WTC11 (cell line): ENCODE measurements around the gene TULP3. TPM values are rescaled to one million over a fixed set of nuclear protein-coding genes. Genes with fewer than 3 reads are reported as not detected.

Source experiments
- AR ChIP-seq: fragments of 250-450 bp; sonication (Bioruptor Pico); IDR thresholded peaks from 2 replicates; pipeline ENCODE4 v1.9.0; 2021; ENCODE audit warnings: mild to moderate bottlenecking
- CDX4 ChIP-seq: fragments of 250-450 bp; sonication (Bioruptor Pico); IDR thresholded peaks from 2 replicates; pipeline ENCODE4 v1.9.0; 2021; ENCODE audit warnings: moderate library complexity, mild to moderate bottlenecking, inconsistent platforms, borderline replicate concordance
- E2F1 ChIP-seq: sonication (generic); formaldehyde crosslinking; IDR thresholded peaks from 2 replicates; pipeline ENCODE4 v1.8.0; 2022; ENCODE audit warnings: mild to moderate bottlenecking, missing genetic modification reagents
- E2F5 ChIP-seq: sonication (generic); formaldehyde crosslinking; IDR thresholded peaks from 2 replicates; pipeline ENCODE4 v1.8.1; 2022; ENCODE audit warnings: mild to moderate bottlenecking, moderate library complexity, missing genetic modification reagents
- EMX1 ChIP-seq: fragments of 250-450 bp; sonication (Bioruptor Pico); IDR thresholded peaks from 2 replicates; pipeline ENCODE4 v1.8.0; 2021; ENCODE audit warnings: mild to moderate bottlenecking
- FOXP1 ChIP-seq: sonication (generic); formaldehyde crosslinking; IDR thresholded peaks from 2 replicates; pipeline ENCODE4 v1.8.0; 2022; ENCODE audit warnings: missing genetic modification reagents, mild to moderate bottlenecking, moderate library complexity, borderline replicate concordance
- GTF2I ChIP-seq: fragments of 250-450 bp; sonication (Bioruptor Pico); conservative IDR thresholded peaks from 2 replicates; pipeline ENCODE4 v1.4.0; 2021; ENCODE audit warnings: mild to moderate bottlenecking
- HMGXB4 ChIP-seq: sonication (generic); formaldehyde crosslinking; IDR thresholded peaks from 2 replicates; pipeline ENCODE4 v1.8.1; 2023; ENCODE audit warnings: mild to moderate bottlenecking, moderate library complexity, missing genetic modification reagents
- IRF1 ChIP-seq: sonication (generic); formaldehyde crosslinking; IDR thresholded peaks from 2 replicates; pipeline ENCODE4 v1.8.0; 2023; ENCODE audit warnings: missing genetic modification reagents
- IRF2 ChIP-seq: sonication (generic); formaldehyde crosslinking; IDR thresholded peaks from 2 replicates; pipeline ENCODE4 v1.8.0; 2022; ENCODE audit warnings: low read depth, missing genetic modification reagents, borderline replicate concordance
- JUN ChIP-seq: sonication (generic); formaldehyde crosslinking; IDR thresholded peaks from 2 replicates; pipeline ENCODE4 v1.8.0; 2023; ENCODE audit warnings: mild to moderate bottlenecking, missing genetic modification reagents
- MAX ChIP-seq: sonication (generic); formaldehyde crosslinking; IDR thresholded peaks from 2 replicates; pipeline ENCODE4 v1.8.0; 2022; ENCODE audit warnings: mild to moderate bottlenecking, missing genetic modification reagents
- NFYB ChIP-seq: sonication (generic); formaldehyde crosslinking; conservative IDR thresholded peaks from 2 replicates; pipeline ENCODE4 v1.8.0; 2022; ENCODE audit warnings: low read depth, missing genetic modification reagents
- NR1H2 ChIP-seq: sonication (generic); formaldehyde crosslinking; IDR thresholded peaks from 2 replicates; pipeline ENCODE4 v1.9.0; 2021; ENCODE audit warnings: mild to moderate bottlenecking, moderate library complexity, missing genetic modification reagents
- NR3C1 ChIP-seq: sonication (generic); formaldehyde crosslinking; conservative IDR thresholded peaks from 2 replicates; pipeline ENCODE4 v1.8.1; 2023; ENCODE audit warnings: low read depth, mild to moderate bottlenecking, missing genetic modification reagents
- OVOL2 ChIP-seq: fragments of 250-450 bp; sonication (Bioruptor Pico); IDR thresholded peaks from 2 replicates; pipeline ENCODE4 v1.9.0; 2021; ENCODE audit warnings: mild to moderate bottlenecking, borderline replicate concordance
- PRRX2 ChIP-seq: fragments of 250-450 bp; sonication (Bioruptor Pico); IDR thresholded peaks from 2 replicates; pipeline ENCODE4 v1.8.0; 2021; ENCODE audit warnings: mild to moderate bottlenecking
- SMAD4 ChIP-seq: sonication (generic); formaldehyde crosslinking; IDR thresholded peaks from 2 replicates; pipeline ENCODE4 v1.8.0; 2022; ENCODE audit warnings: mild to moderate bottlenecking, missing genetic modification reagents
- TEAD1 ChIP-seq: sonication (generic); formaldehyde crosslinking; IDR thresholded peaks from 2 replicates; pipeline ENCODE4 v1.8.0; 2022; ENCODE audit warnings: mild to moderate bottlenecking, missing genetic modification reagents
- USF2 ChIP-seq: sonication (generic); formaldehyde crosslinking; IDR thresholded peaks from 2 replicates; pipeline ENCODE4 v1.8.1; 2023; ENCODE audit warnings: mild to moderate bottlenecking, missing genetic modification reagents, moderate library complexity
- ZBTB21 ChIP-seq: sonication (generic); formaldehyde crosslinking; IDR thresholded peaks from 2 replicates; pipeline ENCODE4 v1.8.1; 2023; ENCODE audit warnings: mild to moderate bottlenecking, missing genetic modification reagents, borderline replicate concordance
- ZMAT4 ChIP-seq: fragments of 250-450 bp; sonication (Bioruptor Pico); IDR thresholded peaks from 2 replicates; pipeline ENCODE4 v1.9.0; 2021; ENCODE audit warnings: mild to moderate bottlenecking
- ZNF281 ChIP-seq: sonication (generic); formaldehyde crosslinking; IDR thresholded peaks from 2 replicates; pipeline ENCODE4 v1.8.0; 2023; ENCODE audit warnings: mild to moderate bottlenecking, missing genetic modification reagents
- ZNF416 ChIP-seq: fragments of 250-450 bp; sonication (Bioruptor Pico); IDR thresholded peaks from 2 replicates; pipeline ENCODE4 v1.9.0; 2021; ENCODE audit warnings: mild to moderate bottlenecking, inconsistent platforms
- total RNA-seq: library from RNA; stranded (reverse); gene quantifications from 3 replicates; pipeline ENCODE4 v1.2.3, GENCODE V29; 2021

The TULP3 gene
- total RNA-seq, 1 experiment from 2014 or later: 17.4 TPM

GRCh38 chr12:2877047-2877952, 13.4 kb upstream of the TULP3 start, which contains the start of the genes FOXM1 and RHNO1 (continued):
- no peak for TF ChIP-seq AR (CRISPR knock-in tag)
- no peak for TF ChIP-seq ZBTB21 (CRISPR knock-in tag)
- TF ChIP-seq NFYB (CRISPR knock-in tag): 0 out of 2 replicates have a peak, but pooled peaks have one; percentile 25
- TF ChIP-seq HMGXB4 (CRISPR knock-in tag): 0 out of 2 replicates have a peak, but pooled peaks have one; percentile 5
- TF ChIP-seq EMX1 (CRISPR knock-in tag): no peak
- 0 out of 2 replicates have a peak, but pooled peaks have one; percentile 17 for TF ChIP-seq NR3C1 (CRISPR knock-in tag)
- TF ChIP-seq ZNF281: peak; percentile 73; the same call in 1 of the 2 replicates
- TF ChIP-seq TEAD1: peak; percentile 51
- no peak for TF ChIP-seq FOXP1 (CRISPR knock-in tag)
- no peak for TF ChIP-seq NR1H2
- peak; percentile 83; the same call in 1 of the 2 replicates for TF ChIP-seq E2F1
- TF ChIP-seq OVOL2 (CRISPR knock-in tag): no peak
- TF ChIP-seq IRF1 (CRISPR knock-in tag): no peak
- 0 out of 2 replicates have a peak, but pooled peaks have one; percentile 56 for TF ChIP-seq MAX
- no peak for TF ChIP-seq SMAD4 (CRISPR knock-in tag)
- no peak for TF ChIP-seq GTF2I (CRISPR knock-in tag)
- TF ChIP-seq PRRX2 (CRISPR knock-in tag): no peak
- TF ChIP-seq ZMAT4 (CRISPR knock-in tag): no peak
- peak; percentile 64; the same call in 1 of the 2 replicates for TF ChIP-seq E2F5 (CRISPR knock-in tag)
- no peak for TF ChIP-seq IRF2 (CRISPR knock-in tag)
- no peak for TF ChIP-seq CDX4 (CRISPR knock-in tag)
- peak; percentile 95 for TF ChIP-seq USF2 (CRISPR knock-in tag)
- peak; percentile 70; the same call in 1 of the 2 replicates for TF ChIP-seq JUN (CRISPR knock-in tag)
- TF ChIP-seq ZNF416 (CRISPR knock-in tag): no peak
